A673 (cell line): ENCODE data around the gene TAGAP.

ENCODE experiments used
- EZH2 ChIP-seq: fragments of 200-600 bp; sonication (generic); IDR thresholded peaks from 2 replicates; pipeline ENCODE4 v1.6.1; 2017; ENCODE audit warnings: borderline replicate concordance, low read depth, mild to moderate bottlenecking, mixed read lengths, antibody characterized with exemption, low read length; ENCODE audit not compliant: poor library complexity, severe bottlenecking
- TF ChIP-seq, protein P1 (sequence below): fragments of 300-800, 200-600 bp; sonication (generic); conservative IDR thresholded peaks from 2 replicates; pipeline ENCODE4 v1.5.1; 2017; ENCODE audit warnings: low read depth, mild to moderate bottlenecking, antibody characterized with exemption, low read length, moderate library complexity, mixed read lengths

DNA sequence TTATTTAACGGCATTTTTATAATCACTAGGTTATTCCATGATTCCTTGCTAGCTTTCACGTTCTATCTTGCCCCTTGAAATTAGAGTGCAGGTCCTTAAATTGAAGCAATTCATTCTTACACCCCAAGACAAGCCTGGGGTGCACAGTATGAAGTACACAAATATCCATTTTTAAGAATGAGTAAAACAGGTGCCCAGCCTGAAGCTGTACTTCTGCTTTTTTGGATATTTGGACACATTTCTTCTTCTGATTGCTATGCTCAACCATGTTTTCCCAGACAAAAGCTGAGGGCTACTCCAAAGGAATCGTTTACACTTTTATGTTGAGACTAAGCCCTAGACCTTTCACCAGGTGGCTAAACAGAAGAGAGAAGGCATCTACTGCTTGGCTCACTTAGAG lies 7.9 kb upstream of the TAGAP start:
- TF ChIP-seq, protein P1, sequence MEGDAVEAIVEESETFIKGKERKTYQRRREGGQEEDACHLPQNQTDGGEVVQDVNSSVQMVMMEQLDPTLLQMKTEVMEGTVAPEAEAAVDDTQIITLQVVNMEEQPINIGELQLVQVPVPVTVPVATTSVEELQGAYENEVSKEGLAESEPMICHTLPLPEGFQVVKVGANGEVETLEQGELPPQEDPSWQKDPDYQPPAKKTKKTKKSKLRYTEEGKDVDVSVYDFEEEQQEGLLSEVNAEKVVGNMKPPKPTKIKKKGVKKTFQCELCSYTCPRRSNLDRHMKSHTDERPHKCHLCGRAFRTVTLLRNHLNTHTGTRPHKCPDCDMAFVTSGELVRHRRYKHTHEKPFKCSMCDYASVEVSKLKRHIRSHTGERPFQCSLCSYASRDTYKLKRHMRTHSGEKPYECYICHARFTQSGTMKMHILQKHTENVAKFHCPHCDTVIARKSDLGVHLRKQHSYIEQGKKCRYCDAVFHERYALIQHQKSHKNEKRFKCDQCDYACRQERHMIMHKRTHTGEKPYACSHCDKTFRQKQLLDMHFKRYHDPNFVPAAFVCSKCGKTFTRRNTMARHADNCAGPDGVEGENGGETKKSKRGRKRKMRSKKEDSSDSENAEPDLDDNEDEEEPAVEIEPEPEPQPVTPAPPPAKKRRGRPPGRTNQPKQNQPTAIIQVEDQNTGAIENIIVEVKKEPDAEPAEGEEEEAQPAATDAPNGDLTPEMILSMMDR = no peak
- TF ChIP-seq EZH2 = no peak
